A549 (cell line): Measurements from ENCODE around the gene CACNA1G. TPM values are rescaled to one million over a fixed set of nuclear protein-coding genes. Genes with fewer than 3 reads are reported as not detected.

Experiments used
- ATAC-seq, 2 experiments: fragments of 200-7000 bp in 1 of 2; fragments of >200 bp in 1 of 2; cut with Nextera tagmentation in 1 of 2; cut with Tn5 transposase in 1 of 2; 3 replicates each; pipeline versions ENCODE4 v1.8.0 to v1.9.1; 2018 to 2020; ENCODE audit warnings: mild to moderate bottlenecking in 1 of 2, moderate library complexity in 1 of 2
- CTCF ChIA-PET: fragments of 300-600 bp; sonication (Branson Sonifier 250); formaldehyde crosslinking; extraction: SDS; loops from one replicate; lab custom pipeline; 2021; ENCODE audit warnings: antibody characterized with exemption, inconsistent platforms; lab: Yijun Ruan, JAX
- POLR2A ChIA-PET: fragments of 350-600 bp; formaldehyde crosslinking; extraction: SDS; loops from one replicate; lab custom pipeline; 2021; ENCODE audit warnings: antibody characterized with exemption, inconsistent platforms; lab: Yijun Ruan, JAX
- DNase-seq, 2 experiments: peaks; one replicate each; pipeline versions ENCODE4 v3.0.0 to v3.0.0-alpha.2; 2011 to 2016; ENCODE audit warnings: low read depth in 1 of 2, low spot score in 1 of 2
- FAIRE-seq: peaks from 2 replicates; lab custom pipeline; 2011; peaks lifted over from hg19 to GRCh38; lab: Jason Lieb, UNC
- H3K27ac ChIP-seq, 2 experiments: fragments of >200 bp; sonication (Bioruptor Twin); formaldehyde crosslinking; 3 replicates each; pipeline ENCODE4 v1.5.1; 2016 to 2017
- H3K4me1 ChIP-seq: fragments of >200 bp; sonication (Bioruptor Twin); formaldehyde crosslinking; 3 replicates; pipeline ENCODE4 v1.6.1; 2016
- H3K4me2 ChIP-seq: fragments of >200 bp; sonication (Bioruptor Twin); formaldehyde crosslinking; 3 replicates; pipeline ENCODE4 v1.6.1; 2016
- H3K4me3 ChIP-seq: fragments of >200 bp; sonication (Bioruptor Twin); formaldehyde crosslinking; 3 replicates; pipeline ENCODE4 v1.5.1; 2016
- H3K9me3 ChIP-seq: fragments of >200 bp; sonication (Bioruptor Twin); formaldehyde crosslinking; 3 replicates; pipeline ENCODE4 v1.6.1; 2016
- BHLHE40 ChIP-seq: IDR thresholded peaks from 2 replicates; pipeline ENCODE4 v1.6.1; 2012; ENCODE audit warnings: low read depth, low read length, inconsistent platforms
- CBX2 ChIP-seq: fragments of 200-600 bp; sonication (generic); IDR thresholded peaks from 2 replicates; pipeline ENCODE4 v1.6.1; 2016; ENCODE audit warnings: low read depth, mild to moderate bottlenecking, borderline replicate concordance
- CHD2 ChIP-seq: fragments of 150-350 bp; IDR thresholded peaks from 2 replicates; pipeline ENCODE4 v1.6.1; 2014; ENCODE audit warnings: low read length; ENCODE audit not compliant: partially characterized antibody
- CTCF ChIP-seq: fragments of >200 bp; sonication (Bioruptor Twin); formaldehyde crosslinking; IDR thresholded peaks from 3 replicates; pipeline ENCODE4 v1.5.1; 2016
- EHF ChIP-seq: fragments of 250-450 bp; sonication (Bioruptor Pico); IDR thresholded peaks from 2 replicates; pipeline ENCODE4 v1.5.0; 2020; ENCODE audit warnings: mild to moderate bottlenecking
- EP300 ChIP-seq, 2 experiments: fragments of >200 bp; sonication (Bioruptor Twin); formaldehyde crosslinking; IDR thresholded peaks; 2 replicates in 1 of 2; 3 replicates in 1 of 2; pipeline ENCODE4 v1.6.1; 2016 to 2017
- ESRRA ChIP-seq: fragments of 150-350 bp; IDR thresholded peaks from 2 replicates; pipeline ENCODE4 v1.6.1; 2014; ENCODE audit warnings: mild to moderate bottlenecking, low read length, borderline replicate concordance
- FOSL2 ChIP-seq, 2 experiments: fragments of 450-650 bp in 1 of 2; fragments of >200 bp in 1 of 2; sonication (Bioruptor Twin) in 1 of 2; formaldehyde crosslinking; IDR thresholded peaks; 2 replicates each; pipeline versions ENCODE4 v1.5.0 to v1.6.1; 2016 to 2020; ENCODE audit warnings: mild to moderate bottlenecking in 1 of 2, moderate library complexity in 1 of 2
- GATA3 ChIP-seq: IDR thresholded peaks from 2 replicates; pipeline ENCODE4 v1.6.1; 2012; ENCODE audit warnings: borderline replicate concordance
- JUNB ChIP-seq: fragments of >200 bp; sonication (Bioruptor Twin); formaldehyde crosslinking; IDR thresholded peaks from 2 replicates; pipeline ENCODE4 v1.6.1; 2016
- KDM1A ChIP-seq: fragments of 200-600 bp; sonication (generic); IDR thresholded peaks from 2 replicates; pipeline ENCODE4 v1.6.1; 2016; ENCODE audit warnings: low read depth, mild to moderate bottlenecking
- MAFK ChIP-seq: fragments of 450-650 bp; IDR thresholded peaks from 2 replicates; pipeline ENCODE4 v1.6.1; 2014; ENCODE audit not compliant: partially characterized antibody
- PHF8 ChIP-seq: fragments of 200-600 bp; sonication (generic); IDR thresholded peaks from 2 replicates; pipeline ENCODE4 v1.6.1; 2016; ENCODE audit warnings: low read depth, mild to moderate bottlenecking, antibody characterized with exemption, moderate library complexity, borderline replicate concordance
- RAD21 ChIP-seq, 2 experiments: fragments of >200 bp in 1 of 2; sonication (Bioruptor Twin) in 1 of 2; formaldehyde crosslinking in 1 of 2; IDR thresholded peaks in 1 of 2; conservative IDR thresholded peaks in 1 of 2; 2 replicates in 1 of 2; 3 replicates in 1 of 2; pipeline ENCODE4 v1.6.1; 2012 to 2018; ENCODE audit warnings: inconsistent platforms in 1 of 2
- RCOR1 ChIP-seq: fragments of 150-350 bp; IDR thresholded peaks from 2 replicates; pipeline ENCODE4 v1.6.1; 2014; ENCODE audit warnings: antibody characterized with exemption, low read length, low read depth
- RFX5 ChIP-seq: fragments of 450-650 bp; IDR thresholded peaks from 2 replicates; pipeline ENCODE4 v1.7.1; 2014; ENCODE audit warnings: antibody characterized with exemption, mild to moderate bottlenecking, moderate library complexity
- SREBF2 ChIP-seq: fragments of 450-650 bp; IDR thresholded peaks from 2 replicates; pipeline ENCODE4 v1.6.1; 2014; ENCODE audit warnings: mild to moderate bottlenecking, moderate library complexity
- USF2 ChIP-seq: fragments of 450-650 bp; IDR thresholded peaks from 2 replicates; pipeline ENCODE4 v1.6.1; 2014; ENCODE audit warnings: antibody characterized with exemption
- ZSCAN20 ChIP-seq: fragments of 250-450 bp; sonication (Bioruptor Pico); IDR thresholded peaks from 2 replicates; pipeline ENCODE4 v1.8.0; 2022; ENCODE audit warnings: mild to moderate bottlenecking, moderate library complexity
- WGBS: methylation state at CpG from one replicate; pipeline ENCODE4 v1.1.6; 2017; ENCODE audit errors: missing lambda C conversion rate; 5-methylcytosine and 5-hydroxymethylcytosine counted together
- polyA plus RNA-seq, 4 experiments: library from polyadenylated mRNA; depleted of rRNA in 3 of 4; stranded (reverse); fragments of >200 nt; fragmentation: RNase III in 1 of 4; extraction: RNeasy Plus Mini Kit Qiagen cat#74134 plus additional on column Dnase treatment in 1 of 4; gene quantifications; 2 replicates in 3 of 4; 3 replicates in 1 of 4; pipeline ENCODE4 v1.2.3, GENCODE V29; 2011 to 2017
- TF ChIP-seq, protein P1 (sequence below): IDR thresholded peaks from 2 replicates; pipeline ENCODE4 v1.6.1; 2012

CACNA1G gene
- polyA plus RNA-seq, 2 of the 4 experiments (the other 2 are of a cell fraction) = 4.0 to 8.9 TPM

GRCh38 chr17:50527949-50528474, 32.5 kb upstream of the CACNA1G start:
- TF ChIP-seq RFX5 = no peak
- peaks cover 10% of the 10 kb centered on the region for H3K4me1 ChIP-seq
- no peaks in the 10 kb centered on the region for H3K9me3 ChIP-seq
- DNase-seq (no peak), ATAC-seq (no peak), FAIRE-seq (no peak)
- WGBS = 39% methylated on average over 4 of the region's 4 CpGs
- no peak overlapping the region for H3K27ac ChIP-seq
- POLR2A ChIA-PET = interaction anchor here (0.8 kb wide), 1 partner anchor 49 kb away, joined by 3 read pairs; no protein-coding TSS in a partner anchor
- no peak overlapping the region for H3K4me3 ChIP-seq
- CTCF ChIA-PET = interaction anchor here (0.6 to 7.9 kb wide), 8 partner anchors 10 to 588 kb away, joined by 3 to 48 read pairs (median 4); no protein-coding TSS in a partner anchor
- H3K4me2 ChIP-seq = no peak overlapping the region

GRCh38 chr17:50529849-50530248, 30.7 kb upstream of the CACNA1G start:
- ATAC-seq (no peak), FAIRE-seq (no peak)
- Histone ChIP-seq H3K4me3 (no peak overlapping the region), H3K4me2 (no peak overlapping the region)
- CTCF ChIA-PET = interaction anchor here (1.5 to 7.9 kb wide), 5 partner anchors 12 to 253 kb away, joined by 4 to 48 read pairs (median 10); no protein-coding TSS in a partner anchor
- no peak for TF ChIP-seq MAFK
- TF ChIP-seq ESRRA = no peak
- no peak for TF ChIP-seq SREBF2
- TF ChIP-seq CBX2 = no peak
- TF ChIP-seq, protein P1, sequence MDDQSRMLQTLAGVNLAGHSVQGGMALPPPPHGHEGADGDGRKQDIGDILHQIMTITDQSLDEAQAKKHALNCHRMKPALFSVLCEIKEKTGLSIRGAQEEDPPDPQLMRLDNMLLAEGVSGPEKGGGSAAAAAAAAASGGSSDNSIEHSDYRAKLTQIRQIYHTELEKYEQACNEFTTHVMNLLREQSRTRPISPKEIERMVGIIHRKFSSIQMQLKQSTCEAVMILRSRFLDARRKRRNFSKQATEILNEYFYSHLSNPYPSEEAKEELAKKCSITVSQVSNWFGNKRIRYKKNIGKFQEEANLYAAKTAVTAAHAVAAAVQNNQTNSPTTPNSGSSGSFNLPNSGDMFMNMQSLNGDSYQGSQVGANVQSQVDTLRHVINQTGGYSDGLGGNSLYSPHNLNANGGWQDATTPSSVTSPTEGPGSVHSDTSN = no peak
- TF ChIP-seq RCOR1 = no peak
- TF ChIP-seq RFX5 = no peak
- TF ChIP-seq BHLHE40 = no peak
- no peak for TF ChIP-seq USF2
- TF ChIP-seq GATA3 = no peak
- no peak for TF ChIP-seq RAD21 (conservative IDR thresholded peaks at IDR 0.05 in 1 of 2, IDR thresholded peaks at IDR 0.05 in 1 of 2)
- no peak for TF ChIP-seq EHF (CRISPR knock-in tag)
- TF ChIP-seq, all 56 proteins: peak for 0
- POLR2A ChIA-PET = no interaction called here
- Histone ChIP-seq H3K27ac (no peak overlapping the region), H3K9me3 (no peaks in the 10 kb centered on the region), H3K4me1 (peaks cover 28% of the 10 kb centered on the region)
- no peak for DNase-seq
- 83% methylated on average over 7 of the region's 7 CpGs for WGBS

GRCh38 chr17:50531428-50532025, 29.0 kb upstream of the CACNA1G start:
- ChIA-PET POLR2A (interaction anchor here (0.6 to 2.0 kb wide), 5 partner anchors 11 to 53 kb away, joined by 3 to 5 read pairs (median 4); no protein-coding TSS in a partner anchor), CTCF (interaction anchor here (0.6 to 7.9 kb wide), 10 partner anchors 11 to 320 kb away, joined by 3 to 48 read pairs (median 6); partner anchors contain the start of genes RSAD1 and SPATA20)
- Histone ChIP-seq H3K4me2 (no peak overlapping the region), H3K27ac (no peak overlapping the region), H3K4me3 (no peak overlapping the region), H3K4me1 (peaks cover 28% of the 10 kb centered on the region), H3K9me3 (no peaks in the 10 kb centered on the region)
- WGBS = 48% methylated on average over 6 of the region's 6 CpGs
- ATAC-seq (no peak), FAIRE-seq (no peak), DNase-seq (no peak)
- TF ChIP-seq KDM1A (no peak), CHD2 (no peak), CTCF (no peak), MAFK (no peak), ZSCAN20 (no peak), PHF8 (no peak), EP300 (IDR thresholded peaks at IDR 0.05) (no peak), JUNB (no peak), FOSL2 (IDR thresholded peaks at IDR 0.05) (no peak), FOSL2 (CRISPR knock-in tag; IDR thresholded peaks at IDR 0.05) (no peak)
- TF ChIP-seq, protein P1 = no peak
